Activated T-cell treated with anti-CD3 and anti-CD28 coated beads for 4 hours (primary cell): ENCODE data around the gene TTLL9.

Experiments used
- DNase-seq: peaks from one replicate; pipeline ENCODE4 v3.0.0-alpha.2; 2020

TTLL9 gene

GRCh38 chr20:31837896-31838397, 32.5 kb upstream of the TTLL9 start:
- DNase-seq, result no peak

DNA sequence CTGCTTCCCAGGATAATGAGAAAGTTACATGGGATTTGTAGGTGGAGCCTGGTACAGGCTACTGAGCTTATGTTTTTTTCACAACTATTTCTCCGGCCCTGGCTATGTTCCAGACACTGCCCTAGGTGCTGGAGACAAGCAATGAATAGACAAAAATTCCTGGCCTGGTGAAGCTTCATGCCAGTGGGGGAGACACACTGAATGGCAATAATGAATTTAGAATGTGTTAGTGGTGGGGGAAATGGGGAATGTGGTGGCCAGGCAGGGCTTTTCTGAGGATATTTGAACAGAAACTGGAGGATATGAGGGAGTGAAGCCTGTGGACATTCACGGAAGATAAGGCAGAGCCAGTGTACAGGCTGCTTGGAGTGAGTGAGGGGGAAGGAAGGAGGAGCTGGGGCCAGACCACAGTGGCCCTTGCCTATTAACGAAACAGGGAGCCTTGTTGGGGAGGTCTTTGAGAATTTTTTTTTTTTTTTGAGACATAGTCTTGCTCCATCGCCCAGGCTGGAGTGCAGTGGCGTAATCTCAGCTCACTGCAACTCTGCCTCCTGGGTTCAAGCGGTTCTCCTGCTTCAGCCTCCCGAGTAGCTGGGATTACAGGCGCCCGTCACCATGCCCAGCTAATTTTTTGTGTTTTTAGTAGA, 31.7 kb upstream of the TTLL9 start:
- DNase-seq, result no peak

GRCh38 chr20:31839782-31840487, 30.5 kb upstream of the TTLL9 start:
- no peak for DNase-seq

GRCh38 chr20:31840906-31841816, 29.3 kb upstream of the TTLL9 start:
- DNase-seq, result no peak

- no peak for DNase-seq
These were observed 28.5 kb upstream of the TTLL9 start for GRCh38 chr20:31841928-31842327.

DNA sequence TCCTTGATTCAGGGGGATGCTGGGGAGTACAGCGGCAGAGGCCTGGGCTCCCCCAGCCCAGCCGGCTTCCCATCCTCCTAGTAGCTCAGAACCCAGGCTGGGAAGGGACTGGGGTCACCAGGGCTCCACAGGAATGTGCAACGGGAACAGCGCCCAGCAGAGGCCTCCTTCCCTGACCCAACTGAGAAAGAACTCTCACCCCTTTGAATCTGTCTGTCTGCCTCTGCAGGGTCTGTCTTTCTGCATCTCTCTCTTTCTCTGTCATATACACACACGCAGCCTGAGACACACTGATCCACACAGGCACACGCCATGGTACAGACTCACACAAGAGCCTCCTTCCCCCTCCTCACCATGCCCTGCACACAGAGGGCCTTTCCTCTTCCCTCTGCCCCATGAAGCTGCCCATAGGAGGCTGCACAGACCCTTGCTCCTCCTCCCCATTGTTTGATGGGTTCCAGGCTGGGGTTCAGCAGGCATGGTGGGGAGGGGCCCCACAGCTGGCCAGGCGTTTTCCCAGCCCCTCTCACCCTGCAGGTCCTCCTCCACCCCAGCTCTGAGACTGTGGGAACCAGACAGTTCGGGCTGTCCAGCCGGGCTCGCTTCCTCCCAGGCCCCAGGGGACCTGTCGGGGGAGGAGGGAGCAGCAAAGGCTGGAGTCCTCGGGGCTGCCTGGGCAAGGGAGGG, 27.8 kb upstream of the TTLL9 start:
- DNase-seq, result no peak

- DNase-seq, result no peak
These were observed 27.1 kb upstream of the TTLL9 start for GRCh38 chr20:31843288-31843687.

DNA sequence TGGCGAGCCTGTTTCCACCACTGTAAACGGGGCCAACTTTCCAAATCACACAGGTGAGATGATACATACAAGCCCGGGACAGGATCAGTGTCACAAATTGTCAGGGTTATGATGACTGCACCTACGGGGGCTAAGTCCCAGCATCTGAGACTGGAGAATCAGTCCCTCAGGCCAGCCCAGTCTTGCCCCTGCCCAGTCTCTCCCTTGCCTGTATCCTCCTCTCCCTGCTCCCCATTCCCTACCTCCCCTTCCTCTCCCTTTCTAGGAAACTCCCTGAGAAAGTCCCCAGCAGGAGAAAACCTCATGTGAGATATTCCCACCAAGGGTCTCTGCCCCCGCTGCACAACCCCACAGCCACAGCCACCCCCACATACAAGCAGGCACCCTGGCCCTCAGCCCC, 26.6 kb upstream of the TTLL9 start:
- no peak for DNase-seq

- no peak for DNase-seq
These were observed 25.6 kb upstream of the TTLL9 start for GRCh38 chr20:31844737-31845299.

DNA sequence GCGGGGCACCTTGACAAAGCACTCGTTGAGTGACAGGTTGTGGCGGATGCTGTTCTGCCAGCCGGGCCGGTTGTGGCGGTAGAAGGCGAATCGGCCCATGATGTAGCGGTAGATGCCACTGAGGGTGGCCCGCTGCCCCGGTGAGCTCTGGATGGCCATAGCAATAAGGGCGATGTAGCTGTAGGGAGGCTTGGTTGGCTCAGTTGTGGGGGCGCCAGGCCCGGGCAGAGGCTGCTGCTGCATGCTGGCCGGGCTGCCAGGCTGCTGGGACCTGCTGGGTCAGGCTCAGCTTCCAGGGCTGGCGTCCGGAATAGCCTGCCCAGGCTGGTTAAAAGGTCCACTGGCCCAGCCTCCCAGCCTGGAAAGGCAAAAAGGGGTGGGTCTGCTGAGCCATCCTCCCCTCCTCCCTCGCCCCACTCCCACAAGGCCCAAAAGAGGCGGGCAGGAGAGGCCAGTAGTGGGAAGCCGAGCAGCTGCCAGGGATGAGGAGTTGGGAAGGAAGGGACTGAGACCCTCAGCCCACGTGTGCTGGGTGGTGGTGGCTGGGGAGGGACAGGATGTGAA, 25.1 kb upstream of the TTLL9 start, which contains the start of gene FOXS1:
FOXS1 (minus strand) TSS at position 305 of the 564 bp plus-strand sequence; CDS start at position 243, 62 bp downstream.
- no peak for DNase-seq

GRCh38 chr20:31846793-31847138, 23.7 kb upstream of the TTLL9 start:
- DNase-seq, result no peak

DNA sequence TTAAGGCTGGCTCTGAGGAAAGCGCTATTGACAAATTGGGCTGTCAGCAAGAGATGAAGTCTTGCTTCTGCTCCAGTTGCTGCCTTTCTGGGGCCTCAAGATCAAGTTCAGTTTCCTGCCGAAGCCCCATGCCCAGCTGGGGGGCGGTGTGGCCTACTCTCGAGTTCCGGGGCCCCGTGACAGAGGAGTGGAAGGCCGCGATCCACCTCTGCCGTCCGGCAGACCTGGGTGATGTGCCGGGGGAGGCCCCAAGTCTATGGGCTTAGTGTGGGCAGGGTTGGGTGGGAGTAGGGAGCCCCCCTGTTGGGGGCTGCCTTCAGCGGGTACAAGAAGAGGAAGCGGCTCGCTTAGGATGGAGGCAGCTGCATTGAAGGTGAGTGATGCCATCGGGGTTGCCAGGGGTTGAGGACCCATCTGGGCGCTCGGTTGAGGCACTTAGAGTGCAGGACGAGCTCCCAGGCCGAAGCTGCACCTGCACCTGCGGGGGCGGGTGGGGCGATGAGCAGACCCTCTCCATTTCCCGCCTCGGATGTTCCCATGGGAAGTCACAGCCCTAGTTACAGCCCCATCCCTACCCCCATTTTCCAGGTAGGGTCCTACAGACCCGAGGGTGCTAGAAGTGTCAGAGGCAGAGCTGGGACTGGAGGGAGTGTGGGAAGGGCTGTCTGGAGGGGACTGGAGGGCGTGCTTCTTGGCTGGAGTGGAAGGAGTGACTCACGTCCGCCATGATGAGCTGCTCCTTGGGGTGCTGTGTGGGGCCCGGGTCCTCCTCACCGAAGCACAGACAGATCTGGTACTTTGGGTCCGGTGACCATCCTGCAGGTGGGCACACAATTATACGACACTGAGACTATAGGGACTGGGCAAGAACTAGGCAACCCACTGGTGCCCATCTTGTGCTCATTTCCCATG, 22.1 kb upstream of the TTLL9 start:
- no peak for DNase-seq

GRCh38 chr20:31849306-31849930, 21.0 kb upstream of the TTLL9 start:
- no peak for DNase-seq

- DNase-seq, result no peak
These were observed 19.0 kb upstream of the TTLL9 start for GRCh38 chr20:31851240-31851955.

DNA sequence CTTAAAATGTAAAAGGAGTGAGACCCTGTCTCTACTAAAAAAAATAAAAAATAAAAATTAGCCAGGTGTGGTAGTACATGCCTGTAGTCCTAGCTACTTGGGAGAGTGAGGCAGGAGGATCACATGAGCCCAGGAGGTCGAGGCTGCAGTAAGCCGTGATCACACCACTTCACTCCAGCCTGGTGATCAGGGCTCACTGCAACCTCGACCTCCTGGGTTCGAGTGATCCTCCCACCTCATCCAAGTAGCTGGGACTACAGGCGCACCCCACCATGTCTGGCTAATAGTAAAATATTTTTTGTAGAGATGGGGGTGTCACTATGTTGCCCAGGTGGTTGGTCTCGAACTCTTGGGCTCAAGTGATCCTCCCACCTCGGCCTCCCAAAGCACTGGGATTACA, 17.0 kb upstream of the TTLL9 start:
- DNase-seq, result no peak

DNA sequence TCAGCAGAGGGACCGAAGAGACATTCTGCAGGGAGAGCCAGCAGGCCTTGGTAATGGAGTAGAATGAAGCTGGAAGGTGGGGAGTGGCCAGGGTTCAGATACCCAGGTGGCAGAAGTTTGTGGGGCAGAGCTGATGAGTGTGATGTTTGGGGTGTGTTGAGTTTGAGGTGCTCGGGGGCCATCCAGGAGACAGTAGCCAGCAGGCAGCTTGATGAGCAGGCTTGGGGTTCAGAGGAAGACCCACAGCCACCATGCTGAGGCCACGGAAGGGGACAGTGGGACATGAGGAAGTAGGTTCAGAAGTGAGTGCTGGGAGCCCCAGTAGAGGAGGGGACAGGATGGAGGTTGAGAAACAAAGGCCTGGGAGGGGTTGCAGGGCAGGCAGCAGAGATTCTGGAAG, 13.9 kb upstream of the TTLL9 start:
- DNase-seq, result no peak

DNA sequence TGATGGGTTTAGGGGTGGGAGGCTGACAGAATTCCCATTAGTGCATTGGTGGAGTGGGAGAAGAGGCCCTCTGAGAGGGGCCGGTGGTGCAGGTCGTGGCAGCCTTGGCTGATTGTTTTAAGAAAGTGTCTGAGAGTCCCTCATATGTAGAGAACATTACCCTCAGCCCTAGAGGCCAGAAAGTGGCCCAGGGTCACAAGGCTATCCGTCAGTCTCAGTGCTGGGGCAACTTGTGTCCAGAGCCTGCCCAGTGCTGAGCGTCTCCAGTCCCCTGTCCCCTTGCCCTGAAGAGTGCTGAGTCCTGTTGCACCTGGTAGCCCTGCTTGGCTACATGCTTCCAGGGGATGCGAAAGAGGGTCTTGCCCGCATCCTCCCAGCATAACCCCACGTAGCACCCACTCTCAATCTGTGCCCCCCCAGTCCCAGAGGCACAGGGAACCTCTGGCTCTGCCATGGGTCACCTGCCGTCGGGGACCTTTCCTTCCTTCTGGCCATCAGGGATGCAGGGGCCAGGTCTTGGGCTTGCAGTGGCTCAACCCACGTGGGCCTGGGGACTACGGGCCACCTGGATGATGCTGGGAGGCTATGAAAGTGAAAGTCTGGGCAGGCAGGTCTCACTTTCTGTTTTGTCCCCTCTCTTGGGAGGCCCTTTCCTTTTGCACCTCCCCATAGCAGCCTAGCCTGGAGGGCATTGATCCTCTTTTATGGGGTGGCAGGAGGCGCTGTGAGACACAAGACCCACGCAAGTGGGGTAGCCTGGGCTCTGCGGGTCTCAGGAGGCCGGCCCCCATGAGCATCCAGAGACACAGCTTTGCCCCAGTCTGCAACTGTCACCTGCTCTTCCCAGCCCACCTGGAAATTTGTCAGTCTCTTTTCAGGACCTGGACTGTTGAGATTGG, 12.3 kb upstream of the TTLL9 start:
- DNase-seq, result no peak

DNA sequence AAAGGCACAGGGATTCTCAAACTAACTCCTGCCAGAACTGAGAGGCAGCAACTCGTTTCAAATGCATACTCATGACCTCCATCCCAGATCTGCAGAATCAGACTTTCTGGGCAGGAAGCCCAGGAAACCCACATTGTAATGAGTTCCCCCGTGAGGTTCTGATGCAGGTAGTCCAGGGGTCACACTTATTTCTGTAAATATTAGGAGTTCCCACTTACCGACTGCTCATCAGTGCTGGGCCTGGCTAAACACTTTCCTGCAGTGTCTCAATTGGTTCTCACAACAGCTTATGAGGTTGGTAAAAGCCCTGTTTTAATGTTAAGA, 11.7 kb upstream of the TTLL9 start:
- no peak for DNase-seq
